PFSK-1 (cell line): ENCODE measurements around the gene PYGL.

Experiments used
- FOXP2 ChIP-seq: optimal IDR thresholded peaks from 2 replicates; pipeline ENCODE3; 2011; ENCODE audit warnings: borderline replicate concordance, control low read depth, inconsistent platforms; ENCODE audit not compliant: insufficient read depth; ENCODE audit errors: extremely low read length, extremely low read depth
- POLR2AphosphoS5 ChIP-seq: IDR thresholded peaks from 2 replicates; pipeline ENCODE4 v1.6.1; 2012; ENCODE audit warnings: low read depth, mild to moderate bottlenecking, control low read depth, low read length, moderate library complexity
- SIN3A ChIP-seq: IDR thresholded peaks from 2 replicates; pipeline ENCODE4 v1.6.1; 2012; ENCODE audit warnings: mild to moderate bottlenecking, low read length, moderate library complexity, borderline replicate concordance; ENCODE audit not compliant: insufficient read depth
- TAF1 ChIP-seq: IDR thresholded peaks from 2 replicates; pipeline ENCODE4 v1.6.1; 2012; ENCODE audit warnings: low read length, control low read depth, borderline replicate concordance; ENCODE audit not compliant: insufficient read depth
- TF ChIP-seq, protein P1 (sequence below), 2 experiments: IDR thresholded peaks; 2 replicates each; pipeline versions ENCODE4 v1.6.1 to v1.8.0; 2011 to 2012; ENCODE audit warnings: low read depth in 2 of 2, low read length in 2 of 2, control low read depth in 1 of 2, inconsistent platforms in 1 of 2, mild to moderate bottlenecking in 1 of 2, moderate library complexity in 1 of 2; ENCODE audit not compliant: insufficient read depth in 1 of 2

PYGL gene

GRCh38 chr14:50974118-50974517 lies 29.8 kb upstream of the PYGL start:
- TF ChIP-seq TAF1 (no peak), SIN3A (no peak), POLR2AphosphoS5 (no peak), FOXP2 (no peak)
- TF ChIP-seq, protein P1, sequence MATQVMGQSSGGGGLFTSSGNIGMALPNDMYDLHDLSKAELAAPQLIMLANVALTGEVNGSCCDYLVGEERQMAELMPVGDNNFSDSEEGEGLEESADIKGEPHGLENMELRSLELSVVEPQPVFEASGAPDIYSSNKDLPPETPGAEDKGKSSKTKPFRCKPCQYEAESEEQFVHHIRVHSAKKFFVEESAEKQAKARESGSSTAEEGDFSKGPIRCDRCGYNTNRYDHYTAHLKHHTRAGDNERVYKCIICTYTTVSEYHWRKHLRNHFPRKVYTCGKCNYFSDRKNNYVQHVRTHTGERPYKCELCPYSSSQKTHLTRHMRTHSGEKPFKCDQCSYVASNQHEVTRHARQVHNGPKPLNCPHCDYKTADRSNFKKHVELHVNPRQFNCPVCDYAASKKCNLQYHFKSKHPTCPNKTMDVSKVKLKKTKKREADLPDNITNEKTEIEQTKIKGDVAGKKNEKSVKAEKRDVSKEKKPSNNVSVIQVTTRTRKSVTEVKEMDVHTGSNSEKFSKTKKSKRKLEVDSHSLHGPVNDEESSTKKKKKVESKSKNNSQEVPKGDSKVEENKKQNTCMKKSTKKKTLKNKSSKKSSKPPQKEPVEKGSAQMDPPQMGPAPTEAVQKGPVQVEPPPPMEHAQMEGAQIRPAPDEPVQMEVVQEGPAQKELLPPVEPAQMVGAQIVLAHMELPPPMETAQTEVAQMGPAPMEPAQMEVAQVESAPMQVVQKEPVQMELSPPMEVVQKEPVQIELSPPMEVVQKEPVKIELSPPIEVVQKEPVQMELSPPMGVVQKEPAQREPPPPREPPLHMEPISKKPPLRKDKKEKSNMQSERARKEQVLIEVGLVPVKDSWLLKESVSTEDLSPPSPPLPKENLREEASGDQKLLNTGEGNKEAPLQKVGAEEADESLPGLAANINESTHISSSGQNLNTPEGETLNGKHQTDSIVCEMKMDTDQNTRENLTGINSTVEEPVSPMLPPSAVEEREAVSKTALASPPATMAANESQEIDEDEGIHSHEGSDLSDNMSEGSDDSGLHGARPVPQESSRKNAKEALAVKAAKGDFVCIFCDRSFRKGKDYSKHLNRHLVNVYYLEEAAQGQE (IDR thresholded peaks at IDR 0.05; ENCODE audit: insufficient read depth in 1 of 2, low read depth in 2 of 2, low read length in 2 of 2): no peak

DNA sequence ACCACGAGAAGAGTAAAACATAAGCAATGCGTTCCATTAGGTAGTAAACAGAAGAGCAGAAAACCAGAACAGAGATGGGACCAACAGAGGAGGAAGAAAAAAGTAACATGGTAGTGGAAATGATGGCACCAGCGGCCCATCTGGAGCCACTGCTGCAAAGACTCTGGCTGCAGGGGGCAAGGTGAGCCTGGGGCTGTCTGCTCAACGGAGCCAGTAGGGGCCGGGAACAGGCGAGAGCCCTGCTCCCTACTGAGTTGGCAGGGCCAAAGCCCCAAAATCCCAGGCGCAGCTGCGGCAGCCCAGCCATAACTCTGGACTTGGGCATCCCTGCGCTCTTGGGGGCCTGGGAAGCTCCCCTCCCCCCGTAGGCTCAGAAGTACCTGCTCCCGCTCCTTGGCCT lies 28.5 kb upstream of the PYGL start:
- TF ChIP-seq TAF1: no peak
- TF ChIP-seq FOXP2: no peak
- TF ChIP-seq SIN3A: no peak
- no peak for TF ChIP-seq POLR2AphosphoS5
- TF ChIP-seq, protein P1 (IDR thresholded peaks at IDR 0.05; ENCODE audit: insufficient read depth in 1 of 2, low read depth in 2 of 2, low read length in 2 of 2): no peak

DNA sequence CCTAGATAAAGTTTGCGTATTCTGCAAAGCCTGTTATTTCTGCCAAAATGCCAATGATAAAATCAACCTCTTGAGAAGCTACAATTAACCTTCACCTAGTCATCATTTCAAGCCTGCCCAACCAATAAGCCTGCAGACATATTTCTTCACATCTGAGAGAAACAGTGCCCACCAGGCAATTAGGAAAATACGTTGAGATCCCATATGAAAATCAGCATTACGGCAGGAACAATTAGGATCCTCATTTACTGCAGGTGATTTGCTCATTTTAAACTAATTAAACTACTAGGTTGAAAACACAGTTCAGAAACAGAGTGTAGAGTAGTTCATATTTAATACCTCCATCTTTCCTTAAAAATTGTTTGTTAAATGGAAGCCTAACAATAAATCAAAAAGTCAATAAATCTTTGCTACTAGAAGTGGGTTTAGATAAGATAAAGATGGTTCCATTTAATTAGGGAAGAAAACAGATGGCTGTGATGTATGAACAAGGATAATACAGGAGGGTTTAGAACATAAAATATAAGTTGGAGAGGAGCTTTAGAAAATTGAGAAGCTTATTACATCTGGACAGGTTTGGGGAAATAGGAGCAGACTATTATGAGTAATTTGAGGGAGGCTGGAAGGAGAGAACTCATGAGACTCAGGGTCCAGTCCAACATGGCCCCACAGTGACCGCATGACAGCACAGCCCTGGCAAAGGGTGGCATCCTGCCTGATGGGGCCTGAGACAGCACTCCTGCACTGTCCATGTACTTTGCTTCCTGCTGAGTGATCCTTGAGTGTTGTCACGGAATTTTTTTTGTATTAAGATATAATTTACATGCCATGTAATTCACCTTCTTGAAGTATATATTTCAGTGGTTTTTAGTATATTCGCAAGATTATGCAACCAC lies 26.9 kb upstream of the PYGL start:
- TF ChIP-seq, protein P1 (IDR thresholded peaks at IDR 0.05; ENCODE audit: insufficient read depth in 1 of 2, low read depth in 2 of 2, low read length in 2 of 2): no peak
- TF ChIP-seq POLR2AphosphoS5 (no peak), FOXP2 (no peak), SIN3A (no peak), TAF1 (no peak)

DNA sequence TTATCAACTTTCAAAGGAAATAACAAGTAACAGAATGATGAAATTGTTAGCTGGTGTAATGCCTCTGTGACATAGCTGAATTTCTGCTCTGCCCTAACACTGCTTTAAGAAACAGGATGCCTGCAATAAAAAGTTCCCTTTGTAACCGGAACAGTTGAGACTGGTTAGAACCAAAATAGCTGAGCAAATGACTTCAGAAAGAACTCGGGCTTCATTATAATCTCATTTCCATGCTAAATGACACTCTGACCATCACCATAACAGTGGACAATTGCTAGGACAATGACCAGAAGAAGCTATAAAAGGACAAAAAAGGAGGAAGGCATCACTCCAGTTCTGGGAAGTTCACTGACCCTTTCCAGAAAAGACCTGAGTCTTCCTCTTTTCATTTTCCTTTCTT lies 23.5 kb upstream of the PYGL start:
- TF ChIP-seq FOXP2 (no peak), POLR2AphosphoS5 (no peak), TAF1 (no peak), SIN3A (no peak)
- TF ChIP-seq, protein P1 (IDR thresholded peaks at IDR 0.05; ENCODE audit: insufficient read depth in 1 of 2, low read depth in 2 of 2, low read length in 2 of 2): no peak
